Activated naive CD4-positive, alpha-beta T cell treated with anti-CD3 and anti-CD28 coated beads, Interleukin-2, amount 50 U/mL, for 24 hours (primary cell): ENCODE measurements around the gene LYG2.
"Not testable (repeated sequence)": the region's sequence is repeated elsewhere in the genome, so short reads cannot be mapped to it uniquely, and the experiment has no call there.

Experiments used
- H3K27ac Mint-ChIP-seq: one replicate; pipeline ENCODE4 v1.8.0; 2021; ENCODE audit warnings: mild to moderate bottlenecking, mixed read lengths
- H3K27me3 Mint-ChIP-seq: one replicate; pipeline ENCODE4 v1.8.0; 2021; ENCODE audit warnings: mixed read lengths
- H3K36me3 Mint-ChIP-seq: one replicate; pipeline ENCODE4 v1.8.0; 2021; ENCODE audit warnings: mixed read lengths
- H3K4me1 Mint-ChIP-seq: one replicate; pipeline ENCODE4 v1.8.0; 2021; ENCODE audit warnings: mixed read lengths
- H3K4me3 Mint-ChIP-seq: one replicate; pipeline ENCODE4 v1.8.0; 2021; ENCODE audit warnings: mild to moderate bottlenecking, mixed read lengths
- H3K9me3 Mint-ChIP-seq: one replicate; pipeline ENCODE4 v1.8.0; 2021; ENCODE audit warnings: mixed read lengths

The LYG2 gene

GRCh38 chr2:99238599-99238998 lies 16.9 kb downstream of the LYG2 start:
- Mint-ChIP-seq H3K4me1 (no peaks in the 10 kb centered on the region), H3K27ac (no peak overlapping the region), H3K4me3 (no peak overlapping the region), H3K27me3 (no peaks in the 10 kb centered on the region), H3K9me3 (no peaks in the 10 kb centered on the region), H3K36me3 (peaks cover 3% of the 10 kb centered on the region)

- H3K27me3 Mint-ChIP-seq, H3K36me3 Mint-ChIP-seq, H3K27ac Mint-ChIP-seq, H3K4me3 Mint-ChIP-seq, H3K4me1 Mint-ChIP-seq: not testable (repeated sequence)
- peaks cover 11% of the 10 kb centered on the region for H3K9me3 Mint-ChIP-seq
Measured at GRCh38 chr2:99233177-99233576, 22.3 kb downstream of the LYG2 start.

DNA sequence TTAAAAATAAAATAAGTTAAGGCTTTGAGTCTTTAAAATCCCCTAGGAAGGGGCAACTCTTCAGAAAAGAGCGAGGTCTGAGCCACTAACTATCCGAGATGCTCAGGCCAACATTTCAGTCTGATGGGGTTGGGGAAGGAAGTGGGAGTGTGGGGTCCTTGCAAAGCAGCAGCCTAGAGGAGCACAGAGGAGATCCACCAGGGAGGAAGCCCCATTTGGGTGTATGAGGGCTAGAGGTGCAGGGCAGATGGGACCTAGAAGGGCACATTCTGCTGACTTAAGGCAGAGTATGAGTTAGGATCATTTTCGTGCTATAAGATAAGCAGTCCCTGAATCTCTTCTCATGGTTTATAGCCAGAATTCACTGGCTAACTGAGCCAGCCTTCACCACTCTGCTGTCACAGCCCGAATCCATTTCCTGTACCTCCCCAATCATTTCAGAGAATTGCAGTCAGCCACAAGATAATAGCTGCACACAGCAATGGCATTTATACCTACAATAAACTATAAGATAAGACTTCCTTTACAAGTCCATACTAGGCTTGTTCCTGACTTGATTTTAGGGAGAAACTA lies 37.5 kb downstream of the LYG2 start:
- Mint-ChIP-seq H3K36me3 (peaks cover 21% of the 10 kb centered on the region), H3K4me3 (no peak overlapping the region), H3K27me3 (no peaks in the 10 kb centered on the region)

DNA sequence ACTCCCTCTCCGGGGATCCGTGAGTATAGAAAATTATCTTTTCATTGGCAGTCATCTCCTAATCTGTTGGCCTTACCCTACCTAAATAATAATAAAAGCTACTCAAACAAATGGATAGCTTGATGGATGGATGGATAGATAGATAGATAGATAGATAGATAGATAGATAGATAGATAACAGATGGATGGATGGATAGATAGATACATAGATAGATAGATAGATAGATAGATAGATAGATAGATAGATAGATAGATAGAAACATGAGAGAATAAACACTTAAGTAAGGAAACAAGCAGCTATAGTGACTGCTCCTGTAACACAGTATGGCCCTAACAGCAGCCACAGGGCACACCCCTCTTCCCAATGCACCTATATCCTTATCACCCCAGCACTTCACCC lies 39.4 kb downstream of the LYG2 start:
- H3K27ac Mint-ChIP-seq, result no peak overlapping the region

More for the DNA sequence above, 37.5 kb downstream of the LYG2 start:
- Mint-ChIP-seq H3K9me3 (no peaks in the 10 kb centered on the region), H3K27ac (no peak overlapping the region), H3K4me1 (no peaks in the 10 kb centered on the region)

GRCh38 chr2:99205491-99205890 lies 50.0 kb downstream of the LYG2 start:
- H3K27me3 Mint-ChIP-seq, result no peaks in the 10 kb centered on the region
- H3K9me3 Mint-ChIP-seq, result no peaks in the 10 kb centered on the region
- no peaks in the 10 kb centered on the region for H3K4me1 Mint-ChIP-seq
- no peak overlapping the region for H3K27ac Mint-ChIP-seq
- peaks cover 28% of the 10 kb centered on the region for H3K36me3 Mint-ChIP-seq
- H3K4me3 Mint-ChIP-seq, result no peak overlapping the region

More for the DNA sequence above, 39.4 kb downstream of the LYG2 start:
- no peak overlapping the region for H3K4me3 Mint-ChIP-seq
- no peaks in the 10 kb centered on the region for H3K4me1 Mint-ChIP-seq
- no peaks in the 10 kb centered on the region for H3K27me3 Mint-ChIP-seq
- H3K9me3 Mint-ChIP-seq, result no peaks in the 10 kb centered on the region
- H3K36me3 Mint-ChIP-seq, result peaks cover 17% of the 10 kb centered on the region

DNA sequence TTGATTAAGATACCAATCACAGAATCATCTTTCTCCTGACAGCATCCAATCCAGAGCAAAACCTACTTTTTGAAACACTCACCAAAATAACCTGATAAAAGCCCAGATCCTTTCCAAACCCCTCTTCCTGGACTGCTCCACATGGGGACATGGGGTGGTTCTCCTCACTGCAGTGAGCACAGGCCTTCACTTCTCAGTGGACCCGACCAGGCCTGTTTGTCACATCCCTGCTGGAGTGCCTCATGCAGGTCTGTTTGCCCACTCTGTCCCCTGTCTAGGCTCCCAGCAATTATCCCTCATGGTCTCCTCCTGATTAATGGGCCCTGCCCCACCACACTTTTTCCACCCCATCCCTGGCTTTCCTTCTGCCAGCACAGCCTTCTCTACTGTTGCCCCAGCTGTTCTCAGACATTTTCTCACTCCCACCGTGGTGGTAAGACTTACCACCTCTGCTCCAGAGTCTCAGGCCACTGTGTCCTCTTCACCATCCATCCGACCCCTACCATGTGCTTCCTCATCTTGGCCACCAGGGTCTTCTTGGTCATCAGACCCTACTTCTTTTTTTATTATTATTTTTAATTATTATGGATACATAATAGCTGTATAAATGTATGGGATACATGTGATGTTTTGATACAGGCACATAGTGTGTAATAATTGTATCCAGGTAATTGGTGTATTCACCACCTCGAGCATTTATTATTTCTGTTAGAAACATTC lies 53.3 kb downstream of the LYG2 start:
- H3K9me3 Mint-ChIP-seq, result no peaks in the 10 kb centered on the region
- H3K36me3 Mint-ChIP-seq, result peaks cover 10% of the 10 kb centered on the region
- peak overlapping the region; percentile 2 for H3K27ac Mint-ChIP-seq
- no peaks in the 10 kb centered on the region for H3K27me3 Mint-ChIP-seq
- no peak overlapping the region for H3K4me3 Mint-ChIP-seq
- no peaks in the 10 kb centered on the region for H3K4me1 Mint-ChIP-seq

GRCh38 chr2:99200076-99200800 lies 55.2 kb downstream of the LYG2 start:
- Mint-ChIP-seq H3K4me3 (no peak overlapping the region), H3K4me1 (no peaks in the 10 kb centered on the region), H3K9me3 (no peaks in the 10 kb centered on the region), H3K27me3 (no peaks in the 10 kb centered on the region), H3K27ac (peak overlapping the region; percentile 52), H3K36me3 (peaks cover 4% of the 10 kb centered on the region)

DNA sequence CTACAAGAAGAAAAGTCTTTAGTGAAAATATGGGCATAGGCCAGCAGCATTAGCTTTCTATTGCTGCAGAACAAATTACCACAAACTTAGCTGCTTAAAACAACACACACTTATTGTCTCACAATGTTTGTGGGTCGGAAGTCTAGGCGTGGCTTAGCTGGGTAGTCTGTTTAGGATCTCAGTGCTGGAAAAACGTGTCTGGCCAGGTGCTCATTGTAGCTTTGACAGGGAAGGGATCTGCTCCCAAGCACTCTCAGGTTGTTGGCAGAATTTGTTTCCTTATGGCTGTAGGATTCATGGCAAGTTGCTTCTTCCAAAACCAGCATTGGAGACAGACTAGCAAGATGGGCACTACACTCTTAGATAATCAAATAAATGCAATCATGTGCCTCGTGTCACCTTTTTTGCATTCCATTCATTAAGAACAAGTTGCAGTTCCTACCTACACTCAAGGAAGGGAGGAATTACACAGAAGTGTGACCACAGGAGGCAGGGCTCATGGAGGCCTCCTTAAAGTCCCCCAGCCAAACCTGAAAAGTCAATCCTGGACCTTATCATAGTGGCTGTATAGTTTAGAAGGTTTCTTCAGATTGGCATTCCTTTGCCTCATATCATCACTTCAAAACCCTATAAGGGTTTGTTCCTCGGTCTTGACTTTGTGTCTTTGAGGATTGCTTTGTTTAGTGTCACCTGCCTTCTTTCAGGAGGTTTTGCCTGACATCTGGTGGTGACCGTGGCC lies 57.2 kb downstream of the LYG2 start:
- H3K4me3 Mint-ChIP-seq, result no peak overlapping the region
- H3K4me1 Mint-ChIP-seq, result no peaks in the 10 kb centered on the region
- H3K27ac Mint-ChIP-seq, result no peak overlapping the region
- H3K9me3 Mint-ChIP-seq, result no peaks in the 10 kb centered on the region
- H3K36me3 Mint-ChIP-seq, result peaks cover 7% of the 10 kb centered on the region
- no peaks in the 10 kb centered on the region for H3K27me3 Mint-ChIP-seq

DNA sequence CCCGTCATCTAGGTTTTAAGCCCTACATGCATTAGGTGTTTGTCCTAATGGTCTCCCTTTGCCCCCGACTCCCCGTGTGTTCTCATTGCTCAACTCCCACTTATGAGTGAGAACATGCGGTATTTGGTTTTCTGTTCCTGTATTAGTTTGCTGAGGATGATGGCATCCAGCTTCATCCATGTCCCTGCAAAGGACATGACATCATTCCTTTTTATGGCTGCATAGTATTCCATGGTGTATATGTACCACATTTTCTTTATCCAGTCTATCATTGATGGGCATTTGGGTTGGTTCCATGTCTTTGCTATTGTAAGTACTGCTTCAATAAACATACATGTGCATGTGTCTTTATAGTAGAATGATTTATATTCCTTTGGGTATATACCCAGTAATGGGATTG lies 63.1 kb downstream of the LYG2 start:
- H3K27me3 Mint-ChIP-seq, H3K27ac Mint-ChIP-seq, H3K9me3 Mint-ChIP-seq, H3K4me3 Mint-ChIP-seq: not testable (repeated sequence)
- Mint-ChIP-seq H3K4me1 (peaks cover 24% of the 10 kb centered on the region), H3K36me3 (peaks cover 23% of the 10 kb centered on the region)
